Activated naive CD8-positive, alpha-beta T cell treated with anti-CD3 and anti-CD28 coated beads, Interleukin-2, amount 50 U/mL, for 16 hours (primary cell): ENCODE measurements around the gene PLXNA4.

ENCODE experiments used
- DNase-seq: peaks from one replicate; pipeline ENCODE4 v3.0.0-alpha.2; 2020; ENCODE audit warnings: low read depth, low spot score

The PLXNA4 gene

DNA sequence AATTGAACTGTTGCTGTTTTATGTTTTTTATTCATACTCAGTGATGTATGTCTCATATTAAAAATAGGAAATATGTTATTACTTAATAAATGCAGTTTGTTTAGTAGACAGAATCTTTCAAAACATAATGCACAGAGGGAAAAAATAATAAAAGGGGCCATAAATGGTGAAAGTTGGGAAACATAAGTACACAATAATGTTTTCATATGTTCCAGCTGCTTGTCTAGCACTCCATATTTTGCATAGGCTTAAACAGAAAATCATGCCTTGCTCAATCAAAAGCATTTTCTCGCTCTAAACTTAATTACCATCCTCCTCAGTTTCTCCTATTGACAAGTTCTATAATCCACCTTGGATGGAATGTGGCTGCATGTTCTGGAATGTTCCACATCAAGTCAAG is 333.2 kb downstream of the PLXNA4 start:
- DNase-seq = no peak

DNA sequence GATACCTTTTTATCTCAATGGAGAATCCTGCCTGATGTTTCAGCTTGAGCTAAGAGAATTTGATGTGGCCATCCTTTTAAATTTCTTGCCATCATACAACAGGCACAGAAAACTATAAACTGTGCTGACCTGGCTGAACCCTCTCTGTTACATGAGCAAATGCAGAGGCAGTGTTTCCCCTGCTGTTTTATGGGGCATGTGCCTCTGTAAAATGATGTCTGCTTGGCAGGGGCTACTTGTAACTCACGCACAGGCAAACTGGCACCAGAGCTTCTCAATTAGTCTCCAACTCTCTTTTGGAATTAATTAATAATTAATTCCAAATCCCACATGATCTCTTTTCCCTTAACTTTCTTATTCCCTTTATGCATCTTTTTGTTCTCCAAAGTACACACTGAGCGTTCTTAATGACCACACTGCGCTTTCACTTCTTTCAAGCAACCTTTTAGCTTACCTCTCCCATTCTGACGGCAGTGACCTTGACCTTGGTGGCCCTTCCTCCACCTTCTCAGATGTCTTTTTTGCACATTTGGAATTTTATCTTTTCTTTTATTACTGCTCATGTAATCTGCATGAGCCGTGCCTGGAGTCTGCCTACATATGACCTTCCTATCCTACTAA is 334.0 kb downstream of the PLXNA4 start:
- DNase-seq = no peak

GRCh38 chr7:132240821-132241422 is 335.3 kb downstream of the PLXNA4 start:
- DNase-seq = no peak

DNA sequence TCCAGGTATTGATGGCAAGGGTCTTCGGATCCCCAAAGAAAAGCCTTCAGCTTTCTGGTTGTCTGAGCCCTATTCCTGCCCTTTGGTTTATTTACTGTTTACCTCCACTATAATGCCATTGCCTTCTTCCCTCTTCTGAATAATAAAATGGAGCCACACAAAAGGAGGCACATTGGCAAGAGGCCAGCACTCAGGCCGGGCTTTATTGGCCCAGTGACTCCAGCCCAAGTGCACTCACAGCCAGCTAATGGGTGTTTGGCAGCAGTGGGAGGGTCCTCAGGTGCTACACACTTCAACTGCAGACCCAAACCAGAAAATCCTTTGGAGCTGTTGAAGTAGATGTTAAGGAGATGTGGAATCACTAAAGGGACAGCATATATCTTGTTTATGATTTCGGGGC is 336.0 kb downstream of the PLXNA4 start:
- DNase-seq = no peak

DNA sequence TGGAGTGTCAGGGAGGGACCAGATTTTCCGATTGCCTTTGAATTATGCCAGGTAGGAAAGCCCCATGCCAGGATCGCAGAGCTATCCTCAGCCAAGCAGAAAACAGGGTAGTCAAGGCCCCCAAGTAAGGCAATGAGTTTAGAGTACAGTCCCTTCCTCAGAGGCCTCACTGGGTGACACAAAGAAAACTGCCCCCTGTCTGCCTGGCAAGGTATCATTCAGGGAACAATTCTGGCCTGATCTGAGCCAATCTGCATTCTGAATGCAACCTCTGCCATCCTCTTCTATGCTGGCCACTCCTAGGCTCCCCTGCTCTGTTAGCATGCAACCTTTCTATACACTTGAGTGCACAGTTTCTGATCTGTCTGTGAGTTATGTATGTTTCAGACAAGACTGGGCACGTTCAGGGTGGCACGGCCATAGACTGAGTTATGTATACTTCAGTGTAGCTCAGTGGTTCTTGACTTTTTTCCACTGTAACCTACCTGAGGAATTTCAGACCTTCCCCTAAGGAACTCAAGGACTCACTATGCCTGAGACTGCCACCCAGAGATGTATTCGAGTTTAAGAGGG is 336.8 kb downstream of the PLXNA4 start:
- no peak for DNase-seq

GRCh38 chr7:132234711-132235110 is 341.6 kb downstream of the PLXNA4 start:
- DNase-seq = no peak

GRCh38 chr7:132232406-132232805 is 343.9 kb downstream of the PLXNA4 start:
- no peak for DNase-seq

- DNase-seq = no peak
Observed at GRCh38 chr7:132230462-132230861, 345.8 kb downstream of the PLXNA4 start.

DNA sequence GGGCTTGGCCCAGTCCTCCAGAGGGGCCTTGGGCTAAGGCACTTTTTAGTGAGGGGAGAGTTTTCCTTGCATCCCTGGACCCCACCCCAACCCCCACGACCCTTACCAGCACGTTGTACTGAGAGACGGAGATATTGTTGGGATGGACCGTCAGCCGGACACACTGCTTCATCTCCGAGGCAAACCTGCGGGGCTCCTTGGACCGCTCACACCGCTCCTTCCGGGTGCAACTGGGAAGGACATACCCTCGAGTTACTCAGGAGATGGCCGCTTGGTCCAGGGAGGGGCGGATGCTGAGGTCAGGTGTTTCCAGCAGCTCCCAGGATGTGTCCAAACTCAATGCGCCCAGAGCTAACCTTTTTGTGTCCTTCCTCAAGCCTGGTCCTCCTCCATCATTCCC is 348.0 kb downstream of the PLXNA4 start:
- no peak for DNase-seq

DNA sequence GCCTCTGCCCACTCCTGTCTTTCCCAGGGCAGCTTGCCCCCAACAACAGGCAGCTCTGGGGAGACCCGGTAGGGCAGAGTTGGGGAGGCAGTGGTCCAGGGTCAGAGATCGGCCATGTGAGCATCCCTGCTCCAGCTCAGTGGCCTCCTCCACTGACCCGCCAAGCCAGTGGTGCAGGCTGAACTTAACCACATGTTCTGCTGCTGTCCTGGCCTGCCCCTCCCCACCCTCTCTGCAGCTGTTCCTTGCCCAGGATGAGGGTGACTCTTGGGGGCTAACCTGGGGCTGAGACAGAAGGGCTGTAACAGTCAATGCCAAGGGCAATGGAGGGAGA is 349.3 kb downstream of the PLXNA4 start:
- no peak for DNase-seq

GRCh38 chr7:132226046-132226956 is 350.0 kb downstream of the PLXNA4 start:
- DNase-seq = no peak

DNA sequence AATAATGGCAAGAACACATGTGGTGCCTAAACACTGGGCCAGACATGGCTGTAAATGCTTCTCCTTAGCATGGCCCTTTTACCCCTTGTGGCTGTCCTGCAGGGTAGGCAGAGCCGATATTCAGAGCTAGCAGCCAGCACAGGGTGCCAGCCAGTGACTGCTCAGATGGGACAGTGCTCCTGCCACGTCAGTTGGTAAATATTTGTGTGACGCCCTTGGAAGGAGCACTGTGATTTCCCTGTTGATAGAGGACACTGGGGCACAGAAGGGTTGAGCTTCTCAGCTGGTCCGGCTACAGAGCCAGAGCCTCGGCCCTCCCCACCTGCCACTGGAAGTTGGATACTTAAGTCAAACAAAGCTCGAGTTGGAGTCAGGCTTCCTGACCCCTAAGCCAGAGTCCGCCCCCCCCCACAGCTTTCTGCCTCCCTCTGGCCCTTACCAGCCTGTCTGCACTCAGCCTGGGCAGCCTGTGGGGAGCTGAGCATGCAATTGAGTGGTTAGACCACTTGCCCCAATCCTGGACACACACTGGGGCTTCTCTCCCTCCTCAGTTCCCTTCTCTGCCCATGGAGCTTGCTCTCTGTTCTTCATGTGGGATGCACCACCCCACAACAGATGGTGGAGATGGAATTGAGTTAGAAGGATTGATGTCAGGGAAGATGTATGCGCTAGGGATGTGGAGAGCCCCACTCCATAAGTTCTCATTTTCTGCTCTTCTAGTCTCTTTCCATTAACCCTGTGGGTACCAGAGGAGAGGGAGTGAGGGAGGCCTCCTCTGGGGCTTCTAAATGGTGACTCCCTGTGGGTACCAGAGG is 350.8 kb downstream of the PLXNA4 start:
- no peak for DNase-seq

GRCh38 chr7:132221356-132221755 is 354.9 kb downstream of the PLXNA4 start:
- DNase-seq = no peak

DNA sequence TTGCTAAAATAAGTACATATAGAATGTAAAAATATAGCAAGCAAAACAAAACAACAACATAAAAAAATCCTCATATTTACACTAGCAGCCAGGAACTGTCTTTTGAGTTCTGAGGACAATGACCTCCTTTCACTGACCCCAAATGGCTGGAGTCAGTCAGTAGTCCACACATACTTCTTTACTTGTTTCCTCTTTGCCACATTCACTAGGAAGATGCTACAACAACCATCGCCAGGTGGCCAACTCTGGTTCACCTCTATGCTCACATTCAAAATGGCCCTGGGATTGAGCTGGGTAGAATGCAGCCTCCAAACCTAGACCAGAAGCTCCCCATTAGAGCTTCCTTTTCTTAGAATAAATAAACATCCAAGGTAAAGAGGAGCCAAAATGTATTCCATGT is 356.2 kb downstream of the PLXNA4 start:
- no peak for DNase-seq

DNA sequence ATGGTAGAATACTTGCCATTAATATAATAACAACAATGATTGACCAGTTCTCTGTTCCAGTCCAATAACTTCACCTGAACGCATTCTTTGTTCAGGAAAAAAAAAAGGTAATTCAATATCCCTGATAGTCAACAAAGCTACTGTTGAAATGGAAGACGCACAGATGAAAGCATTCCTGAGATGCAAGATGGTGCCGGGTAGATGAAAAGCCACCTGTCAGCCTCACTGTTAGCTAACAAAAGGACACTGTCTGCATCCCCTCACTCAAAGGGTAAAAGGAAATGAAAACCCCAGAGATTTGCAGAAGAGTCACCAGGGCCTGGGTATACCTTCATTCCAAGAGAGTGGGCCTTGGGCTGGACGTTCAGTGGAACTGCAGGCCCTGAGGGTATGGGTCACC is 357.4 kb downstream of the PLXNA4 start:
- no peak for DNase-seq

- no peak for DNase-seq
Observed at GRCh38 chr7:132216847-132217525, 359.3 kb downstream of the PLXNA4 start.

- DNase-seq = no peak
Observed at GRCh38 chr7:132214452-132214851, 361.8 kb downstream of the PLXNA4 start.

- DNase-seq = no peak
Observed at GRCh38 chr7:132213583-132213982, 362.7 kb downstream of the PLXNA4 start.

DNA sequence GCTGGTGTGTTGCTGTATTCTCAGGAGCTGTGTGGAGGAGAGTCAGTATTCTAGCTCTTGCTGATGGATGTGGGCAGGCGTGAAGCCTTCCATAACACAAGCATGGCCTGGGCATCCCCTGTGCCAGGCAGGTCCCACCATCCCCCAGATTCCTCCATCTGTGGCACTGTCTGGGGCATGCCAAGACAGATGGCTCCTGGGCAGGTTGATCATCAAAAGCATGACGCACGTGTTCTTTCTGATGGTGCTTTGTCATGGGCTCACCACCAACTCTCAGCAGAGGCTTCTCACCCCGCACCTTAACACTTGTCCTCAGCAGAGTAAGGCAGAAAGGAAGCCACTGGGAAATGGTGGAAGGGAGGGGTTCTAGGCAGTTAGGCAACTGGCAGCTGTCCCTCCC is 364.3 kb downstream of the PLXNA4 start:
- no peak for DNase-seq

GRCh38 chr7:132210821-132211220 is 365.4 kb downstream of the PLXNA4 start:
- DNase-seq = no peak

DNA sequence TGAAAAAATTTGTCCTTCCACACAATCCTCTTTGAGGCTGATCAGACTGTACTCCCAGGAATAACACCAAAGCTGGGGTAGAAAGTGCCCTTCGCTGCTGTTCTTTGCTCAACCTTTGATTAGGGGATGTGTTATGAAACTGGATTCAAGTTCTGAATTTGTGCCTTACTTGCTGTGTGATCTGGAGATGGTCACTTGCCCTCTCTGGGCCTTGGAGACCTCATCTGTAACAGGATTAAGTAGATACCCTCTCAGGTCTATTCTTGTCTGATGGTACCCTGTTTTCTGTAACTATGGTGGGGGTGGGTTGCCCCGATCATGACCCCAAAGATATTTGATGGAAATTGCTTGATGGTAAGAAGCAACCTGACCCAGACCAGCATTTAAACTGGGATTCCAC is 368.5 kb downstream of the PLXNA4 start:
- no peak for DNase-seq
